Mesendoderm (in vitro differentiated cells): ENCODE data around the gene ZCCHC8.
"Not testable (repeated sequence)": the region's sequence is repeated elsewhere in the genome, so short reads cannot be mapped to it uniquely, and the experiment has no call there.

ENCODE experiments used
- DNase-seq: peaks from one replicate; pipeline ENCODE4 v3.0.0; 2013
- H2AK5ac ChIP-seq: 2 replicates; pipeline ENCODE4 v1.6.1; 2013; ENCODE audit warnings: low read length, inconsistent platforms
- H2BK120ac ChIP-seq: 2 replicates; pipeline ENCODE4 v1.6.1; 2013; ENCODE audit warnings: low read depth, mild to moderate bottlenecking, low read length, moderate library complexity, mixed read lengths
- H2BK15ac ChIP-seq: replicated peaks from 2 replicates; pipeline ENCODE4 v1.6.1; 2013; ENCODE audit warnings: low read depth, mild to moderate bottlenecking, moderate library complexity
- H2BK5ac ChIP-seq: 2 replicates; pipeline ENCODE4 v1.6.1; 2013; ENCODE audit warnings: low read length, inconsistent platforms
- H3K18ac ChIP-seq: 2 replicates; pipeline ENCODE4 v1.6.1; 2013; ENCODE audit warnings: mild to moderate bottlenecking, low read length, mixed read lengths
- H3K23ac ChIP-seq: one replicate; pipeline ENCODE4 v1.6.1; 2013; ENCODE audit warnings: low read length
- H3K27ac ChIP-seq: 2 replicates; pipeline ENCODE4 v1.5.1; 2013; ENCODE audit warnings: low read depth, mild to moderate bottlenecking, inconsistent platforms, low read length, moderate library complexity
- H3K27me3 ChIP-seq: 2 replicates; pipeline ENCODE4 v1.6.1; 2013; ENCODE audit warnings: low read length, control low read depth, mild to moderate bottlenecking, inconsistent platforms; ENCODE audit not compliant: insufficient read depth, poor library complexity
- H3K36me3 ChIP-seq: 2 replicates; pipeline ENCODE4 v1.6.1; 2013; ENCODE audit warnings: low read length, inconsistent platforms; ENCODE audit not compliant: control insufficient read depth, insufficient read depth
- H3K4ac ChIP-seq: one replicate; pipeline ENCODE4 v1.6.1; 2013; ENCODE audit warnings: low read depth, mild to moderate bottlenecking, low read length, moderate library complexity
- H3K4me1 ChIP-seq: 2 replicates; pipeline ENCODE4 v1.6.1; 2013; ENCODE audit warnings: low read depth, low read length, inconsistent platforms; ENCODE audit not compliant: control insufficient read depth
- H3K4me2 ChIP-seq: 2 replicates; pipeline ENCODE4 v1.6.1; 2013; ENCODE audit warnings: low read length
- H3K4me3 ChIP-seq: 2 replicates; pipeline ENCODE4 v1.5.1; 2013; ENCODE audit warnings: mild to moderate bottlenecking, low read length
- H3K56ac ChIP-seq: one replicate; pipeline ENCODE4 v1.6.1; 2013; ENCODE audit warnings: low read length
- H3K79me1 ChIP-seq: 2 replicates; pipeline ENCODE4 v1.6.1; 2013; ENCODE audit warnings: low read length, inconsistent platforms
- H3K79me2 ChIP-seq: 2 replicates; pipeline ENCODE4 v1.6.1; 2013; ENCODE audit warnings: mild to moderate bottlenecking, low read length; ENCODE audit not compliant: control insufficient read depth, insufficient read depth
- H3K9ac ChIP-seq: 2 replicates; pipeline ENCODE4 v1.6.1; 2013; ENCODE audit warnings: low read length, inconsistent platforms
- H4K5ac ChIP-seq: one replicate; pipeline ENCODE4 v1.6.1; 2013; ENCODE audit warnings: low read length
- H4K8ac ChIP-seq: one replicate; pipeline ENCODE4 v1.6.1; 2013; ENCODE audit warnings: low read depth, mild to moderate bottlenecking, control low read depth, low read length, moderate library complexity
- WGBS: extraction: QIAGEN DNeasy Blood & Tissue Kit; methylation state at CpG from one replicate; pipeline ENCODE4 v1.1.7; 2013; ENCODE audit warnings: low lambda C conversion rate, missing lambda C conversion rate; ENCODE audit not compliant: insufficient coverage; ENCODE audit errors: extremely low coverage; 5-methylcytosine and 5-hydroxymethylcytosine counted together

Gene ZCCHC8

DNA sequence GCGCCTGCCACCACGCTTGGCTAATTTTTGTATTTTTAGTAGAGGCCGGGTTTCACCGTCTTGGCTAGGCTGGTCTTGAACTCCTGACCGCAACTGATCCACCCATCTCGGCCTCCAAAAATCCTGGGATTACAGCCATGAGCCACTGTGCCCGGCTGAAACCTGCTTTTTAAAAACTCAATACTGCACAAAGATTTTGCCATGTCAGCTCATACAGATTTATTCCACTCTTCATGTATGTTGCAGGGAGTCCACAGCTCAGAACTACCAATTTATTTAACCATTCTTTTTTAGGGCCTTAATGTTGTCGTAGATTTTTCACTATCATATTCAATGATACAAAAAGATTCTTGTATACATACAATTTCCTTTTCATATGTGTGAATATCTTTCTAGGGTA lies 20.0 kb downstream of the ZCCHC8 start:
- H2BK5ac ChIP-seq, result no peak overlapping the region
- no peak overlapping the region for H3K4me2 ChIP-seq
- no peak overlapping the region for H2BK120ac ChIP-seq
- no CpG with 5 or more reads among the region's 8 CpGs for WGBS
- H3K4me3 ChIP-seq, result no peak overlapping the region
- H2BK15ac ChIP-seq, result no peak overlapping the region
- no peak overlapping the region for H3K4ac ChIP-seq
- H2AK5ac ChIP-seq, result no peak overlapping the region
- peaks cover 12% of the 10 kb centered on the region for H3K36me3 ChIP-seq
- no peak overlapping the region for H3K23ac ChIP-seq
- no peak overlapping the region for H3K9ac ChIP-seq
- no peaks in the 10 kb centered on the region for H3K4me1 ChIP-seq
- H3K27me3 ChIP-seq, result no peaks in the 10 kb centered on the region
- H4K5ac ChIP-seq, result no peak overlapping the region
- no peaks in the 10 kb centered on the region for H3K79me2 ChIP-seq
- H3K18ac ChIP-seq, result no peak overlapping the region
- H3K56ac ChIP-seq, result no peak overlapping the region
- H3K27ac ChIP-seq, result no peak overlapping the region
- H4K8ac ChIP-seq, result no peak overlapping the region
- DNase-seq, result no peak
- H3K79me1 ChIP-seq, result peaks cover 1% of the 10 kb centered on the region

DNA sequence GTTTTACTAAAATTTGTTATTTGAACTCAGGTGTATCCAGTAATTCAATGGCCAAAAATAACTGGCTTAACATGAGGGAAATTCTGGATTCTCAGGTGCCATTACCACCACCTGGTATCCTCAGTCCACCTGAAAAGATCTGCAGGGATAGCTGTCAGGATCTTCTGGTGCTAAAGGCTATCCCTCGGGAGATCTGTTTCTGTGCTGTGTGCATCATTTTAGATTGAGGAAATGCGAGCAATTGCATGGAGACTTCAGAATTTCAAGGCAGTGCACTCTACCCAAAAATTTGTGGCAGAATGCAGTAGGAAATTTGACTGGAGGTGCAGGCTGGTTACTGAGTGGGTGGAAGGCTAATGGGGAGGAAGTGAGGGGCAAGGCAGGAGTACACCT lies 26.4 kb downstream of the ZCCHC8 start:
- Histone ChIP-seq H3K4ac (no peak overlapping the region), H2AK5ac (no peak overlapping the region), H3K9ac (no peak overlapping the region), H3K27ac (no peak overlapping the region), H3K56ac (no peak overlapping the region), H4K5ac (no peak overlapping the region), H2BK5ac (no peak overlapping the region), H3K4me2 (no peak overlapping the region), H4K8ac (no peak overlapping the region), H3K79me2 (no peaks in the 10 kb centered on the region), H3K4me3 (no peak overlapping the region), H3K36me3 (peaks cover 13% of the 10 kb centered on the region), H3K18ac (no peak overlapping the region), H3K27me3 (no peaks in the 10 kb centered on the region), H3K23ac (no peak overlapping the region), H2BK120ac (no peak overlapping the region), H3K79me1 (no peaks in the 10 kb centered on the region), H2BK15ac (no peak overlapping the region), H3K4me1 (no peaks in the 10 kb centered on the region)
- DNase-seq, result no peak
- no CpG with 5 or more reads among the region's 2 CpGs for WGBS

DNA sequence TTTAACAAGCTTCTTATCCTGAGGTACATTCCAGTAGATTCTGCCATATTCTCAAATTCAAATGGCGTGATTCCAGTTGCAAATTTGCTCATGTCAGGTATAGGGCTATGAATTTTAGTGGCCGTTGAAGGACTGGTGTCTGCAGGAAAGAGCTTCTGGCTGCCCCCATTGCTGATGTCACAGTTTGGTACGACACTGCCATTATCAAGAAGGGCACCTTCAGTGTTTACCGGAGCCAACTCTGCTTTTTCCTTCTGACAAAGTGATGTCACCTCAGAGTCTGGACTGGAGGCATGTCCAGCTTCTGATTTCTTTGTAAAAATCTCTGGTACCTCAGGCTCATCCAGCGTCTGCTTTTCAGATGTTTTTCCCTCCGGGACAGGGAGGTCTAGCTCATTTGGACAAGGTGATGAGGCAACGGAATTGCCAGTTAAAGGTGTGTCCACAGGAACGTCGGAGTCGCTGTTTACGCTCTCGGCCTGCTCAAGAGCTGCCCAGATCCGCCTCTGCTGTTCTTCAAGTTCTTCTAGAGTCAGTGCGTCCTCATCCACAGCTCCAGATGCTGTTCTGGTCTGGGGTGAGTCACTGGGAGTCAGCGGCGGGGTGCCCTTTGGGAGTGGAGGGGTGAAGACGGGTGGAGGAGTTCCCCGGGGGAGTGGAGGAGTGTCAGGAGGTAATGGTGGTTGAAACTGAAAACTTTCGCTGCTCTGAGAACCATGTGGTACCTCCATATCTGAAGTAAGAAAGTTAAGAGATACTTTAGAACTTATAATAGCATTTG lies 27.0 kb downstream of the ZCCHC8 start:
- H2BK5ac ChIP-seq, result no peak overlapping the region
- H3K79me2 ChIP-seq, result no peaks in the 10 kb centered on the region
- no peak overlapping the region for H3K4me3 ChIP-seq
- no peak overlapping the region for H4K5ac ChIP-seq
- no peaks in the 10 kb centered on the region for H3K79me1 ChIP-seq
- no peak for DNase-seq
- H3K56ac ChIP-seq, result no peak overlapping the region
- WGBS, result no CpG with 5 or more reads among the region's 19 CpGs
- H3K18ac ChIP-seq, result no peak overlapping the region
- H3K4me2 ChIP-seq, result no peak overlapping the region
- no peak overlapping the region for H3K9ac ChIP-seq
- no peak overlapping the region for H3K23ac ChIP-seq
- H3K36me3 ChIP-seq, result peaks cover 12% of the 10 kb centered on the region
- no peaks in the 10 kb centered on the region for H3K4me1 ChIP-seq
- H2BK15ac ChIP-seq, result no peak overlapping the region
- H3K4ac ChIP-seq, result no peak overlapping the region
- no peaks in the 10 kb centered on the region for H3K27me3 ChIP-seq
- no peak overlapping the region for H2AK5ac ChIP-seq
- H3K27ac ChIP-seq, result no peak overlapping the region
- no peak overlapping the region for H4K8ac ChIP-seq
- H2BK120ac ChIP-seq, result no peak overlapping the region

DNA sequence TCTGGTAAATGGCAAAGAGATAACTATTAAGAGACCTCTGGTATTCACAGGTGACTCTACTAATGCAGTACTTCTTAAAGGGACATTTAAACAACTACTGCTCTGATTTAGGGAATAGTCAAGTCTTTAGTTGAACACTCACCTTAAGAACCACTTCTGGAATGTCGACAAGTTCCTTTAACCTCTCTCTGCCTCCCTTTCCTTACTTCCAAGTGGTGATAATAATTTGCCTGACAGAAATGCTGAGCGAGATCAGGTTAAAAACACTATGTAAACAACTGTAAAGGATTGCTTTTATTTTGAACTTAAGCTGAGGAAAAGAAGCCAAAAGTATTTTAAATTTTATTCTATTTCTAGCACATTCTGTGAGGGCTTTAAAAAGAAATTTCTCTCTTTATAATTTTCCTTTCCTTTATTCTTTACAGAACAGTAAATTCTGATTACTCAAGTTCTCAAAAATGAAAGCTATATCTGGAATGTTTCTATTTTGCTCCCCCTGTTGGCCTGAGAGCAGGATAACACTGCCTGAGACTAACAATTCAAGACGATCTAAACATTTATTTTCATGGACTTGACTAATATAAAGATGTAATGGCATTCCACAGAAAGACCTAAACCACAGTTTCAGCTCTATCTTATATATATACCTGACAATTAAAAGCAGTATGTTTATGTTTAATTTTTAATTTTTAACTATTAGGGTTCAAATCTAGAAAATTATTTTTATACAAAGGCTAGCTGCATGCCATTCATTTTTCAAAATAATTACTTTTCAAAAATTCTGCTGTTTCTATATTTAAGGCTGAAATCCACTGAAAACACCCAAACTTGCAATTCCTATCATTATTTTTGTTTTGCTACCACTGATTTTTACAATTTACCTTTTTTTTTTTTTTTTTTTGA lies 29.2 kb downstream of the ZCCHC8 start:
- no peak overlapping the region for H2BK5ac ChIP-seq
- no peaks in the 10 kb centered on the region for H3K79me2 ChIP-seq
- H2BK120ac ChIP-seq, result no peak overlapping the region
- H3K27ac ChIP-seq, result no peak overlapping the region
- H3K4me1 ChIP-seq, result no peaks in the 10 kb centered on the region
- no peak overlapping the region for H4K8ac ChIP-seq
- H3K9ac ChIP-seq, result no peak overlapping the region
- peak; percentile 64 for DNase-seq
- H3K79me1 ChIP-seq, result no peaks in the 10 kb centered on the region
- H3K27me3 ChIP-seq, result no peaks in the 10 kb centered on the region
- no peak overlapping the region for H3K56ac ChIP-seq
- no peak overlapping the region for H3K18ac ChIP-seq
- H3K4ac ChIP-seq, result no peak overlapping the region
- H4K5ac ChIP-seq, result no peak overlapping the region
- no peak overlapping the region for H3K4me3 ChIP-seq
- H3K23ac ChIP-seq, result no peak overlapping the region
- H2AK5ac ChIP-seq, result no peak overlapping the region
- H2BK15ac ChIP-seq, result no peak overlapping the region
- H3K36me3 ChIP-seq, result peaks cover 8% of the 10 kb centered on the region
- H3K4me2 ChIP-seq, result no peak overlapping the region
- WGBS, result no CpG with 5 or more reads among the region's 3 CpGs

DNA sequence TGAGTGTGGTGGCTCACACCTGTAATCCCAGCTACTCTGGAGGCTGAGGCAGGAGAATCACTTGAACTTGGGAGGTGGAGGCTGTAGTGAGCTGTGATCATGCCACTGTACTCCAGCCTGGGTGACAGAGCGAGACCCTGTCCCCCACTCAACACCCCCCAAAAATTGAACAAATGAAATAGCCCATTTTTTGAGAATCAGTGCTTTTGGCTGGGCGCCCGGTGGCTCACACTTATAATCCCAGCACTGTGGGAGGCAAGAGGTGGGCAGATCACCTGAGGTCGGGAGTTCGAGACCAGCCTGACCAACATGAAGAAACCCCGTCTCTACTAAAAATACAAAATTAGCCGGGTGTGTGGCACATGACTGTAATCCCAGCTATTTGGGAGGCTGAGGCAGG lies 30.2 kb downstream of the ZCCHC8 start:
- not testable (repeated sequence) for H3K27ac ChIP-seq

More for the DNA sequence above, 30.2 kb downstream of the ZCCHC8 start:
- not testable (repeated sequence) for H2BK5ac ChIP-seq, H3K79me1 ChIP-seq, DNase-seq, H3K36me3 ChIP-seq, H3K23ac ChIP-seq, H2BK15ac ChIP-seq, H4K5ac ChIP-seq, H3K9ac ChIP-seq, H3K4me1 ChIP-seq, H3K79me2 ChIP-seq, H3K56ac ChIP-seq, H3K4me3 ChIP-seq, H3K27me3 ChIP-seq, H2AK5ac ChIP-seq, H2BK120ac ChIP-seq, H3K4ac ChIP-seq, H3K4me2 ChIP-seq, H3K18ac ChIP-seq, H4K8ac ChIP-seq
- no CpG with 5 or more reads among the region's 7 CpGs for WGBS
